ENCODE results near the gene C2orf15. TPM values are rescaled to one million over a fixed set of nuclear protein-coding genes. Genes with fewer than 3 reads are reported as not detected.
"Not testable (repeated sequence)": the region's sequence is repeated elsewhere in the genome, so short reads cannot be mapped to it uniquely, and the experiment has no call there.

C2orf15 gene
- total RNA-seq, 2 experiments from 2014 or later: 2.3 TPM

DNA sequence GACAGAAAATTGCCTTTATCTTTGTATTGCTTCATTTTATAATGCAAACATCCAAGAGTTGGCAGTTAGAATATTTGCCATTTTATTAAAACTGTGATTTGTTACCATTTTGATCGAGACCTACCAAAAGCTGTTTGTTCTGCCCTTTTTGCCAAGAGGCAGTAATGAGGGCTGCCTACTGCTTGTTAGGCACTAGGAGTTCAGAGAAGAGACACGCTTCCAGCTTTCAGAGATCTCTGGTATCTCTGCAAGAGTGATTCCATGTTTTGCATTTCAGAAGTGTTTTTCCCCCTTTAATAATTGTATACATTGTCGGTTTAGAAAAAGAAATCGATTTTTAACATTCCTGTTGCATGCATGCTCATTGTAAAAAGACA, 40.1 kb downstream of the C2orf15 start:
- peak overlapping the region; percentile 92 for H3K27ac Mint-ChIP-seq
- no peak for DNase-seq
- peaks cover 4% of the 10 kb centered on the region for H3K36me3 Mint-ChIP-seq
- H3K27me3 Mint-ChIP-seq: no peaks in the 10 kb centered on the region
- POLR2A ChIA-PET: interaction anchor here (2.3 kb wide), 1 partner anchor 155 kb away, joined by 15 read pairs; the partner anchor contains the start of genes EIF5B and TXNDC9
- H3K9me3 Mint-ChIP-seq: no peaks in the 10 kb centered on the region
- H3K4me1 Mint-ChIP-seq: peaks cover 37% of the 10 kb centered on the region
- no peak for ATAC-seq (ENCODE audit: low read depth)
- H3K4me3 Mint-ChIP-seq: peak overlapping the region; percentile 95

DNA sequence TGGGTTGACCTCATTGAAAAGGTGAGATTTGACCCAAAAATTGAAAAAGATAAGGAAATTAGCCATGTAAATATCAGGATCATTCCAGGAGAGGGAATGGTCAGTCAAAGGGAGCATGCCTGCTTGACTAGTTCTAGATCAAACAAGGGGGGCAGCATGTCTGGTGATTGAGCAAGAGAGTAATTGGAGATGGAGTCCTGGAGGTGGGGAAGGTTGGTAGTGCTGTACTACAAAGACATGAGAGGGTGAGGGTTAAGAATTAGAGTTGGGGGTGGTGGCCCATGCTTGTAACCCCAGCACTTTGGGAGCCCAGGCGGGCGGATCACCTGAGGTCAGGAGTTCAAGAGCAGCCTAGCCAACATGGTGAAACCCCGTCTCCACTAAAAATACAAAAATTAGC, 41.5 kb downstream of the C2orf15 start:
- H3K27me3 Mint-ChIP-seq: no peaks in the 10 kb centered on the region
- POLR2A ChIA-PET: no interaction called here
- H3K4me1 Mint-ChIP-seq: peaks cover 33% of the 10 kb centered on the region

DNA sequence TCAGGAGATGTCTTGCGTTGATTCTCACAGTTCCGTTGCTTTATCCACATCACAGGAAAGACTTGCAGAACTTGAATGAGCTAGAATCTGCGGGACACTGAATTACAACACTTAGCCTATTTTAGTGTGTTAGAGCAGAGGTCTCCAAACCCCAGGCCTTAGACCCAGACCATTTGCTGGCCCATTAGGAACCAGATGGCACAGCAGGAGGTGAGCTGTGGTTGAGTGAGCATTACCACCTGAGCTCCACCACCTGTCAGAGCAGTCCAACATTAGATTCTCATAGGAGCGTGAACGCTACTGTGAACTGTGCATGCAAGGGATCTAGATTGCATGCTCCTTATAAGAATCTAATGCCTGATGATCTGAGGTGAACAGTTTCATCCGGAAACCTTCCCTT, 43.3 kb downstream of the C2orf15 start:
- Mint-ChIP-seq H3K4me3 (no peak overlapping the region), H3K4me1 (peaks cover 24% of the 10 kb centered on the region), H3K27ac (no peak overlapping the region), H3K36me3 (peaks cover 10% of the 10 kb centered on the region), H3K9me3 (no peaks in the 10 kb centered on the region), H3K27me3 (no peaks in the 10 kb centered on the region)
- ATAC-seq (ENCODE audit: low read depth): no peak
- no peak for DNase-seq
- POLR2A ChIA-PET: interaction anchor here (1.2 kb wide), 1 partner anchor 139 kb away, joined by 3 read pairs; no protein-coding TSS in a partner anchor

More for the DNA sequence above, 41.5 kb downstream of the C2orf15 start:
- DNase-seq (no peak), ATAC-seq (ENCODE audit: low read depth) (no peak)
- H3K36me3 Mint-ChIP-seq: peaks cover 5% of the 10 kb centered on the region
- no peak overlapping the region for H3K27ac Mint-ChIP-seq
- H3K4me3 Mint-ChIP-seq: no peak overlapping the region
- no peaks in the 10 kb centered on the region for H3K9me3 Mint-ChIP-seq

- no peaks in the 10 kb centered on the region for H3K9me3 Mint-ChIP-seq
These were observed 45.5 kb downstream of the C2orf15 start for GRCh38 chr2:99187011-99187410.

DNA sequence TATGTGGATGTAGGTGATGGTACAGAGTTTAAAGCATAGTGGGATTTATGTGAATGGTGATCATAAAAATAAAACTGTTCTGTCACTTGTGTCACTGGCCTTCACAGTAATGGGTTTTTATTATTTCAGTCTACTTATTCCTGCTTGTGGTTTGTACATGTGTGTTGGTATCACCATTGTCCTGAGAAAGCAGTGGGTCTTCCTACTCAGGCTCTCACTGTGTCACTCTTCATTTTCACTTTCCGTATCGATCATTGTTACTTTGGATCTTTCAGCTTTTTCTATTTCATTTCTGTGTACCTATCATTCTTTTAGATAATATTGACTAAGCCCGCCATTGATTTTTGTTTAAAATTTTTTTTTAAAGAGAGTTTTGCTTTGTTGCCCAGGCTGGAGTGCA, 46.9 kb downstream of the C2orf15 start:
- Mint-ChIP-seq H3K36me3 (peaks cover 31% of the 10 kb centered on the region), H3K27ac (no peak overlapping the region), H3K4me3 (no peak overlapping the region), H3K4me1 (peaks cover 18% of the 10 kb centered on the region), H3K27me3 (no peaks in the 10 kb centered on the region), H3K9me3 (no peaks in the 10 kb centered on the region)
- ATAC-seq (ENCODE audit: low read depth) (no peak), DNase-seq (no peak)
- POLR2A ChIA-PET: no interaction called here

More at GRCh38 chr2:99187011-99187410, 45.5 kb downstream of the C2orf15 start:
- ATAC-seq (ENCODE audit: low read depth): no peak
- no peaks in the 10 kb centered on the region for H3K27me3 Mint-ChIP-seq
- no peak overlapping the region for H3K4me3 Mint-ChIP-seq
- H3K27ac Mint-ChIP-seq: no peak overlapping the region
- POLR2A ChIA-PET: no interaction called here
- peaks cover 22% of the 10 kb centered on the region for H3K4me1 Mint-ChIP-seq
- no peak for DNase-seq
- H3K36me3 Mint-ChIP-seq: peaks cover 21% of the 10 kb centered on the region

DNA sequence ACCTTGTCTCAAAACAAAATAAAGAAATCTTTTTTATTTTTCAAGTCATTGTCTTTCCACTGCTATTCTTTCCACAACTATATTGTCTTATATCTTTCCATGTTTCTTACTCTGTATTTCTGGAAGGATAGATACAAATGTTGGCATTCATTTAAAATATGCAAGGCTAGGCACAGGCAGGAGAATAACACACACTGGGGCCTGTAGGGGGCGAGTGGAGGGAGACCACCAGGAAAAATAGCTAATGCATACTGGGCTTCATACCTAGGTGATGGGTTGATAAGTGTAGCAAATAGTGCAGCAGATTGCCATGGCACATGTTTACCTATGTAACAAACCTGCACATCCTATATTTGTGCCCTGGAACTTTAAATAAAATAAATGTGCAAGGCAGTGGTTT, 49.0 kb downstream of the C2orf15 start:
- Mint-ChIP-seq H3K27ac (no peak overlapping the region), H3K4me3 (no peak overlapping the region), H3K4me1 (peaks cover 11% of the 10 kb centered on the region), H3K27me3 (no peaks in the 10 kb centered on the region), H3K9me3 (no peaks in the 10 kb centered on the region), H3K36me3 (peaks cover 35% of the 10 kb centered on the region)
- POLR2A ChIA-PET: no interaction called here
- no peak for ATAC-seq (ENCODE audit: low read depth)
- DNase-seq: no peak

DNA sequence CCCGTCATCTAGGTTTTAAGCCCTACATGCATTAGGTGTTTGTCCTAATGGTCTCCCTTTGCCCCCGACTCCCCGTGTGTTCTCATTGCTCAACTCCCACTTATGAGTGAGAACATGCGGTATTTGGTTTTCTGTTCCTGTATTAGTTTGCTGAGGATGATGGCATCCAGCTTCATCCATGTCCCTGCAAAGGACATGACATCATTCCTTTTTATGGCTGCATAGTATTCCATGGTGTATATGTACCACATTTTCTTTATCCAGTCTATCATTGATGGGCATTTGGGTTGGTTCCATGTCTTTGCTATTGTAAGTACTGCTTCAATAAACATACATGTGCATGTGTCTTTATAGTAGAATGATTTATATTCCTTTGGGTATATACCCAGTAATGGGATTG, 50.9 kb downstream of the C2orf15 start:
- ATAC-seq (ENCODE audit: low read depth); DNase-seq; H3K4me3 Mint-ChIP-seq; H3K27ac Mint-ChIP-seq; H3K27me3 Mint-ChIP-seq; H3K4me1 Mint-ChIP-seq; POLR2A ChIA-PET; H3K9me3 Mint-ChIP-seq: not testable (repeated sequence)
- H3K36me3 Mint-ChIP-seq: peaks cover 33% of the 10 kb centered on the region

- no peak for DNase-seq
- H3K27ac Mint-ChIP-seq: no peak overlapping the region
- ATAC-seq (ENCODE audit: low read depth): no peak
- H3K4me3 Mint-ChIP-seq: no peak overlapping the region
- no peaks in the 10 kb centered on the region for H3K27me3 Mint-ChIP-seq
- peaks cover 2% of the 10 kb centered on the region for H3K4me1 Mint-ChIP-seq
- H3K9me3 Mint-ChIP-seq: no peaks in the 10 kb centered on the region
- H3K36me3 Mint-ChIP-seq: peaks cover 12% of the 10 kb centered on the region
- POLR2A ChIA-PET: no interaction called here
These were observed 56.8 kb downstream of the C2orf15 start for GRCh38 chr2:99198103-99198841.

DNA sequence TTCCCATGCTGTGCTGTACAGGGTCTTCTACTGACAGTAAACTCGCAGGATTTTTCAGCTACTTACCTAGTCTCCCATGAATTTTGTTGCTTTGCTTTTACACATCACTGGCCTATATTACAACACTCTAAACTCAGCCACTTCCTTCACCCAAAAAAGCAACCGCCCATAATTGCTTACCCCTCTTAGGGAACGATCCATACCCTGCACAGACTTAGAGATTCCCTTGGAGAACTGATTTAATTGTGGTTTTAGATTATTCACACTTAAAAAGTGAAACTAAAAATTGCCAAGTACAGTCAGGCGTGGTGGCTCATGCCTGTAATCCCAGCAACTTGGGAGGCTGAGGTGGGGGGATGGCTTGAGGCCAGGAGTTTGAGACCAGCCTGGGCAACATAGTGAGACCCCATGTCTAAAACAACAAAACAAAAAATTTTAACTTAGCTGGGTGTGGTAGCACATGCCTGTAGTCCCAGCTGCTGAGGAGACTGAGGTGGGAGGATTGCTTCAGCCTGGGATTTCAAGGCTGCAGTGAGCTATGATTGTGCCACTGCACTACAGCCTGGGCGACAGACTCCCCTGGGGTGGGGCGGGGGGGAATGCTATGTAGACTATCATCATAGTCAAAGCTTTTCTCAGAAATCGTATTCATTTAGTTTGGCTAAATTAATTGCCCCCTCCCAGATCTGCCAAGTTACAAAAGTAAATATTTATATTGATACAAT, 58.7 kb downstream of the C2orf15 start:
- Mint-ChIP-seq H3K4me3 (no peak overlapping the region), H3K27me3 (no peaks in the 10 kb centered on the region), H3K27ac (no peak overlapping the region), H3K4me1 (peaks cover 2% of the 10 kb centered on the region), H3K36me3 (peaks cover 14% of the 10 kb centered on the region), H3K9me3 (no peaks in the 10 kb centered on the region)
- no peak for ATAC-seq (ENCODE audit: low read depth)
- no peak for DNase-seq
- POLR2A ChIA-PET: no interaction called here

Other genes with a start within 250 kb of the C2orf15 start
- 1 to 10 TPM in 1 of 2 experiments, under 1 TPM in 1; 0.61 to 2.3 TPM for gene CRACDL, start 205.5 kb upstream of the C2orf15 start, total RNA-seq
- gene TSGA10, start 13.2 kb downstream of the C2orf15 start, total RNA-seq: 10 to 100 TPM in 1 of 2 experiments, 1 to 10 TPM in 1; 8.0 to 11.1 TPM
- 10 to 100 TPM; 10.1 to 12.1 TPM for gene LIPT1, start 13.3 kb downstream of the C2orf15 start, total RNA-seq
- 10 to 100 TPM; 68.8 to 69.4 TPM for gene MITD1, start 39.4 kb downstream of the C2orf15 start, total RNA-seq
- gene MRPL30, start 39.5 kb downstream of the C2orf15 start, total RNA-seq: 10 to 100 TPM; 22.2 to 26.5 TPM
- not detected for gene LYG2, start 114.0 kb downstream of the C2orf15 start, total RNA-seq
- gene LYG1, start 159.5 kb downstream of the C2orf15 start, total RNA-seq: 1 to 10 TPM; 2.4 to 2.5 TPM
- 10 to 100 TPM; 26.9 to 32.2 TPM for gene TXNDC9, start 194.6 kb downstream of the C2orf15 start, total RNA-seq
- gene EIF5B, start 195.7 kb downstream of the C2orf15 start, total RNA-seq: 10 to 100 TPM; 40.3 to 40.9 TPM

All from activated naive CD8-positive, alpha-beta T cell treated with anti-CD3 and anti-CD28 coated beads, Interleukin-2, amount 10 ng/mL, durations not matched to agents 7 days and 5 days (primary cell).